Cardiac muscle cell (in vitro differentiated cells and primary cell): Measurements from ENCODE around the gene UTP15. TPM values are rescaled to one million over a fixed set of nuclear protein-coding genes. Genes with fewer than 3 reads are reported as not detected.

Source experiments
- DNase-seq, 2 donors: peaks; one replicate each; pipeline versions ENCODE4 v3.0.0 to v3.0.0-alpha.2; 2010 to 2017; ENCODE audit warnings: low read depth in 1 of 2, low spot score in 1 of 2
- H3K27ac ChIP-seq: fragments of 200-600 bp; sonication (generic); 2 replicates; pipeline ENCODE4 v1.5.1; 2016
- H3K27me3 ChIP-seq: fragments of 200-600 bp; sonication (generic); 2 replicates; pipeline ENCODE4 v1.6.0; 2016; ENCODE audit warnings: control low read depth
- H3K36me3 ChIP-seq: fragments of 200-600 bp; sonication (generic); 2 replicates; pipeline ENCODE4 v1.5.1; 2016; ENCODE audit warnings: control low read depth
- H3K4me1 ChIP-seq: fragments of 200-600 bp; sonication (generic); 2 replicates; pipeline ENCODE4 v1.8.1; 2017; ENCODE audit warnings: low read depth, mild to moderate bottlenecking, mixed run types
- H3K4me3 ChIP-seq: fragments of 200-600 bp; sonication (generic); 2 replicates; pipeline ENCODE4 v1.5.1; 2016; ENCODE audit warnings: mild to moderate bottlenecking
- H3K9me3 ChIP-seq: fragments of 200-600 bp; sonication (generic); 2 replicates; pipeline ENCODE4 v1.5.1; 2017; ENCODE audit warnings: low read depth, mild to moderate bottlenecking, control low read depth
- CTCF ChIP-seq: IDR thresholded peaks from 2 replicates; pipeline ENCODE4 v1.5.1; 2012; ENCODE audit warnings: low read depth, mild to moderate bottlenecking, low read length
- polyA plus RNA-seq: library from polyadenylated mRNA; unstranded; fragments of >200 nt; fragmentation: Nextera tagmentation; extraction: Ambion mirVana; gene quantifications from 2 replicates; pipeline ENCODE4 v1.2.1, GENCODE V29; 2016
- total RNA-seq: library from RNA; depleted of rRNA; stranded (reverse); fragments of >200 nt; gene quantifications from 2 replicates; pipeline ENCODE4 v1.2.3, GENCODE V29; 2016

The UTP15 gene
- total and polyA plus RNA-seq, 2 experiments from 2014 or later, result 8.1 to 14.8 TPM

GRCh38 chr5:73607228-73607627 is 41.7 kb downstream of the UTP15 start:
- Histone ChIP-seq H3K4me1 (no peaks in the 10 kb centered on the region), H3K36me3 (no peaks in the 10 kb centered on the region), H3K4me3 (no peak overlapping the region), H3K27ac (no peak overlapping the region), H3K9me3 (no peaks in the 10 kb centered on the region), H3K27me3 (peaks cover 27% of the 10 kb centered on the region)
- DNase-seq, result no peak
- no peak for TF ChIP-seq CTCF

DNA sequence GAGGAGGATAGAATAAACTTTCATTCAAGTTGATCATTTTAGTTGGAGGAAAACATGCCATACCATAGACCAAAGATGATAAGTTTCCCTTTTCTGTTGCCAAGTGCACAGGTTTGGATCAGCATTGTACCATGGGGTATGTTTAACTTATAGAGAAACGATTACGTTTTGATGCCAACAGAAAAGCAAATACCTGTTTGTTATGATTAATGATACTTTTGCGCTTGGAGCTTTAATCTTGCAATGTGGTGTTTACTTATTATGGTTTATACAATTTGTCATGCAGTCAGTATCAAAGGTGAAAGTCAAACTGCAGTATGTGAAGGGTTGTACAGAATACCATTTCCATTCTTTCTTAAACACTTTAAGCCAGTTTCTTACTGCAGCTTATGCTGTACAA is 47.3 kb downstream of the UTP15 start:
- Histone ChIP-seq H3K27ac (no peak overlapping the region), H3K9me3 (no peaks in the 10 kb centered on the region), H3K27me3 (peaks cover 49% of the 10 kb centered on the region), H3K4me1 (no peaks in the 10 kb centered on the region), H3K4me3 (no peak overlapping the region), H3K36me3 (no peaks in the 10 kb centered on the region)
- no peak for TF ChIP-seq CTCF
- DNase-seq, result no peak

GRCh38 chr5:73615085-73615484 is 49.5 kb downstream of the UTP15 start:
- no peak for DNase-seq
- Histone ChIP-seq H3K4me3 (no peak overlapping the region), H3K4me1 (no peaks in the 10 kb centered on the region), H3K27me3 (peaks cover 66% of the 10 kb centered on the region), H3K36me3 (no peaks in the 10 kb centered on the region), H3K9me3 (no peaks in the 10 kb centered on the region), H3K27ac (no peak overlapping the region)
- TF ChIP-seq CTCF, result no peak

- H3K4me3 ChIP-seq, result no peak overlapping the region
- peaks cover 75% of the 10 kb centered on the region for H3K27me3 ChIP-seq
- no peak for DNase-seq
- H3K27ac ChIP-seq, result no peak overlapping the region
- TF ChIP-seq CTCF, result no peak
- no peaks in the 10 kb centered on the region for H3K4me1 ChIP-seq
- no peaks in the 10 kb centered on the region for H3K9me3 ChIP-seq
- no peaks in the 10 kb centered on the region for H3K36me3 ChIP-seq
These were observed 50.4 kb downstream of the UTP15 start for GRCh38 chr5:73615947-73616346.

GRCh38 chr5:73617510-73618279 is 52.2 kb downstream of the UTP15 start:
- Histone ChIP-seq H3K27ac (no peak overlapping the region), H3K4me1 (no peaks in the 10 kb centered on the region), H3K9me3 (no peaks in the 10 kb centered on the region), H3K4me3 (no peak overlapping the region), H3K36me3 (no peaks in the 10 kb centered on the region), H3K27me3 (peaks cover 79% of the 10 kb centered on the region)
- peak in 1 of 2 donors; percentile 26 for DNase-seq
- no peak for TF ChIP-seq CTCF
